Measurements from ENCODE around the gene KPNB1. TPM values are rescaled to one million over a fixed set of nuclear protein-coding genes. Genes with fewer than 3 reads are reported as not detected.
"Not testable (repeated sequence)": the region's sequence is repeated elsewhere in the genome, so short reads cannot be mapped to it uniquely, and the experiment has no call there.

Gene KPNB1
- total RNA-seq, 1 donor from 2014 or later: 727 TPM

GRCh38 chr17:47676199-47676472 is 26.4 kb downstream of the KPNB1 start:
- H3K4me1 Mint-ChIP-seq: peaks cover 25% of the 10 kb centered on the region
- intact Hi-C loops (cut with micrococcal nuclease): no loop called here
- no peaks in the 10 kb centered on the region for H3K9me3 Mint-ChIP-seq
- H3K27ac Mint-ChIP-seq: no peak overlapping the region
- peaks cover 85% of the 10 kb centered on the region for H3K36me3 Mint-ChIP-seq (ENCODE audit: low read depth)
- DNase-seq: no peak
- no peak overlapping the region for H3K4me3 Mint-ChIP-seq
- H3K27me3 Mint-ChIP-seq: no peaks in the 10 kb centered on the region

- Mint-ChIP-seq H3K27me3 (no peaks in the 10 kb centered on the region), H3K9me3 (no peaks in the 10 kb centered on the region), H3K36me3 (ENCODE audit: low read depth) (peaks cover 83% of the 10 kb centered on the region), H3K4me3 (no peak overlapping the region), H3K4me1 (peaks cover 24% of the 10 kb centered on the region), H3K27ac (no peak overlapping the region)
- DNase-seq: no peak
- intact Hi-C loops (cut with micrococcal nuclease): no loop called here
Measured at GRCh38 chr17:47676510-47677165, 26.9 kb downstream of the KPNB1 start.

GRCh38 chr17:47678196-47678595 is 28.5 kb downstream of the KPNB1 start:
- Mint-ChIP-seq H3K4me1 (peaks cover 29% of the 10 kb centered on the region), H3K36me3 (ENCODE audit: low read depth) (peaks cover 88% of the 10 kb centered on the region), H3K27ac (no peak overlapping the region), H3K9me3 (no peaks in the 10 kb centered on the region), H3K27me3 (no peaks in the 10 kb centered on the region), H3K4me3 (no peak overlapping the region)
- no peak for DNase-seq
- intact Hi-C loops (cut with micrococcal nuclease): no loop called here

- H3K27ac Mint-ChIP-seq: no peak overlapping the region
- no peaks in the 10 kb centered on the region for H3K27me3 Mint-ChIP-seq
- H3K4me1 Mint-ChIP-seq: peaks cover 20% of the 10 kb centered on the region
- peaks cover 81% of the 10 kb centered on the region for H3K36me3 Mint-ChIP-seq (ENCODE audit: low read depth)
- no peaks in the 10 kb centered on the region for H3K9me3 Mint-ChIP-seq
- intact Hi-C loops (cut with micrococcal nuclease): no loop called here
- DNase-seq: no peak
- H3K4me3 Mint-ChIP-seq: no peak overlapping the region
Measured at GRCh38 chr17:47682138-47682537, 32.4 kb downstream of the KPNB1 start.

- H3K9me3 Mint-ChIP-seq; intact Hi-C loops (cut with micrococcal nuclease); H3K4me3 Mint-ChIP-seq; H3K27me3 Mint-ChIP-seq; DNase-seq: not testable (repeated sequence)
- Mint-ChIP-seq H3K36me3 (ENCODE audit: low read depth) (peaks cover 75% of the 10 kb centered on the region), H3K27ac (peak overlapping the region; percentile 28), H3K4me1 (peaks cover 21% of the 10 kb centered on the region)
Measured at GRCh38 chr17:47682727-47683126, 33.0 kb downstream of the KPNB1 start.

- Mint-ChIP-seq H3K36me3 (ENCODE audit: low read depth) (peaks cover 67% of the 10 kb centered on the region), H3K9me3 (no peaks in the 10 kb centered on the region), H3K4me3 (no peak overlapping the region), H3K4me1 (peaks cover 15% of the 10 kb centered on the region), H3K27ac (peak overlapping the region; percentile 23), H3K27me3 (no peaks in the 10 kb centered on the region)
- no peak for DNase-seq
- intact Hi-C loops (cut with micrococcal nuclease): no loop called here
Measured at GRCh38 chr17:47684025-47684424, 34.3 kb downstream of the KPNB1 start.

GRCh38 chr17:47684535-47685193 is 34.9 kb downstream of the KPNB1 start:
- Mint-ChIP-seq H3K36me3 (ENCODE audit: low read depth) (peaks cover 62% of the 10 kb centered on the region), H3K4me3 (no peak overlapping the region), H3K4me1 (peaks cover 15% of the 10 kb centered on the region)

GRCh38 chr17:47685556-47686275 is 36.0 kb downstream of the KPNB1 start:
- Mint-ChIP-seq H3K36me3 (ENCODE audit: low read depth) (peaks cover 51% of the 10 kb centered on the region), H3K27me3 (no peaks in the 10 kb centered on the region), H3K4me1 (peaks cover 19% of the 10 kb centered on the region), H3K27ac (peak overlapping the region; percentile 43), H3K9me3 (no peaks in the 10 kb centered on the region), H3K4me3 (no peak overlapping the region)
- DNase-seq: no peak
- intact Hi-C loops (cut with micrococcal nuclease): no loop called here

More at GRCh38 chr17:47684535-47685193, 34.9 kb downstream of the KPNB1 start:
- no peaks in the 10 kb centered on the region for H3K27me3 Mint-ChIP-seq
- intact Hi-C loops (cut with micrococcal nuclease): no loop called here
- H3K27ac Mint-ChIP-seq: peak overlapping the region; percentile 50
- no peak for DNase-seq
- H3K9me3 Mint-ChIP-seq: no peaks in the 10 kb centered on the region

- H3K36me3 Mint-ChIP-seq (ENCODE audit: low read depth): peaks cover 49% of the 10 kb centered on the region
- DNase-seq: no peak
- no peak overlapping the region for H3K4me3 Mint-ChIP-seq
- peaks cover 19% of the 10 kb centered on the region for H3K4me1 Mint-ChIP-seq
- no peaks in the 10 kb centered on the region for H3K27me3 Mint-ChIP-seq
- H3K27ac Mint-ChIP-seq: no peak overlapping the region
- H3K9me3 Mint-ChIP-seq: no peaks in the 10 kb centered on the region
- intact Hi-C loops (cut with micrococcal nuclease): no loop called here
Measured at GRCh38 chr17:47686276-47686635, 36.5 kb downstream of the KPNB1 start.

- DNase-seq: no peak
- Mint-ChIP-seq H3K4me1 (peaks cover 19% of the 10 kb centered on the region), H3K27ac (no peak overlapping the region), H3K36me3 (ENCODE audit: low read depth) (peaks cover 47% of the 10 kb centered on the region), H3K4me3 (no peak overlapping the region), H3K27me3 (no peaks in the 10 kb centered on the region), H3K9me3 (no peaks in the 10 kb centered on the region)
- intact Hi-C loops (cut with micrococcal nuclease): no loop called here
Measured at GRCh38 chr17:47686664-47687327, 37.1 kb downstream of the KPNB1 start.

GRCh38 chr17:47687328-47687690 is 37.6 kb downstream of the KPNB1 start:
- H3K4me3 Mint-ChIP-seq: no peak overlapping the region
- H3K27ac Mint-ChIP-seq: no peak overlapping the region
- no peak for DNase-seq
- intact Hi-C loops (cut with micrococcal nuclease): no loop called here
- peaks cover 42% of the 10 kb centered on the region for H3K36me3 Mint-ChIP-seq (ENCODE audit: low read depth)
- H3K9me3 Mint-ChIP-seq: no peaks in the 10 kb centered on the region
- peaks cover 19% of the 10 kb centered on the region for H3K4me1 Mint-ChIP-seq
- no peaks in the 10 kb centered on the region for H3K27me3 Mint-ChIP-seq

GRCh38 chr17:47687748-47688147 is 38.0 kb downstream of the KPNB1 start:
- peaks cover 22% of the 10 kb centered on the region for H3K4me1 Mint-ChIP-seq
- H3K27me3 Mint-ChIP-seq: no peaks in the 10 kb centered on the region
- no peaks in the 10 kb centered on the region for H3K9me3 Mint-ChIP-seq
- peaks cover 37% of the 10 kb centered on the region for H3K36me3 Mint-ChIP-seq (ENCODE audit: low read depth)
- DNase-seq: no peak
- H3K27ac Mint-ChIP-seq: no peak overlapping the region
- intact Hi-C loops (cut with micrococcal nuclease): no loop called here
- no peak overlapping the region for H3K4me3 Mint-ChIP-seq

- Mint-ChIP-seq H3K4me1 (peaks cover 30% of the 10 kb centered on the region), H3K9me3 (no peaks in the 10 kb centered on the region), H3K4me3 (no peak overlapping the region), H3K27ac (no peak overlapping the region), H3K36me3 (ENCODE audit: low read depth) (peaks cover 19% of the 10 kb centered on the region), H3K27me3 (peaks cover 2% of the 10 kb centered on the region)
- intact Hi-C loops (cut with micrococcal nuclease): no loop called here
- DNase-seq: no peak
Measured at GRCh38 chr17:47690121-47690520, 40.4 kb downstream of the KPNB1 start.
